H1 (cell line): ENCODE data around the gene PHC3. TPM values are rescaled to one million over a fixed set of nuclear protein-coding genes. Genes with fewer than 3 reads are reported as not detected.
A peak's percentile ranks its signal among the peaks of the same experiment; 100 is the strongest.

Source experiments
- CTCF ChIA-PET: fragments of 300-600 bp; sonication (Branson Sonifier 250); formaldehyde crosslinking; loops from one replicate; lab custom pipeline; 2021; ENCODE audit not compliant: partially characterized antibody; lab: Charles Lee
- POLR2A ChIA-PET: fragments of 300-600 bp; sonication (Branson Sonifier 250); formaldehyde crosslinking; loops from one replicate; lab custom pipeline; 2021; ENCODE audit warnings: inconsistent platforms; ENCODE audit not compliant: partially characterized antibody; lab: Charles Lee
- DNase-seq, 2 experiments: peaks; one replicate each; pipeline versions ENCODE4 v3.0.0 to v3.0.0-alpha.2; 2010 to 2022; ENCODE audit warnings: low spot score in 2 of 2, low read depth in 1 of 2, mixed read lengths in 1 of 2
- FAIRE-seq: peaks from 2 replicates; lab custom pipeline; 2011; peaks lifted over from hg19 to GRCh38; lab: Jason Lieb, UNC
- H2AFZ ChIP-seq: 2 replicates; pipeline ENCODE4 v1.8.1; 2012; ENCODE audit warnings: low read length, inconsistent platforms
- H2AK5ac ChIP-seq: 2 replicates; pipeline ENCODE4 v1.6.1; 2013; ENCODE audit warnings: low read depth, low read length
- H2BK120ac ChIP-seq: replicated peaks from 2 replicates; pipeline ENCODE3; 2013; ENCODE audit warnings: low read depth, low read length, inconsistent platforms
- H2BK12ac ChIP-seq: 2 replicates; pipeline ENCODE4 v1.6.1; 2013; ENCODE audit warnings: low read depth, low read length
- H2BK15ac ChIP-seq: 2 replicates; pipeline ENCODE4 v1.6.1; 2013; ENCODE audit warnings: low read length
- H2BK20ac ChIP-seq: 2 replicates; pipeline ENCODE4 v1.6.1; 2013; ENCODE audit warnings: low read length
- H2BK5ac ChIP-seq: 2 replicates; pipeline ENCODE4 v1.6.1; 2013; ENCODE audit warnings: low read depth, low read length
- H3K14ac ChIP-seq: 2 replicates; pipeline ENCODE4 v1.6.1; 2013; ENCODE audit warnings: inconsistent platforms; ENCODE audit not compliant: insufficient read length
- H3K18ac ChIP-seq: 2 replicates; pipeline ENCODE4 v1.6.1; 2013; ENCODE audit warnings: low read length; ENCODE audit errors: extremely low read depth
- H3K23ac ChIP-seq: 2 replicates; pipeline ENCODE4 v1.6.1; 2013; ENCODE audit warnings: inconsistent platforms; ENCODE audit not compliant: insufficient read length
- H3K23me2 ChIP-seq: 2 replicates; pipeline ENCODE4 v1.6.1; 2013; ENCODE audit warnings: low read depth, low read length
- H3K27ac ChIP-seq: 2 replicates; pipeline ENCODE4 v1.6.1; 2011; ENCODE audit warnings: low read depth, low read length, inconsistent platforms
- H3K27me3 ChIP-seq, 4 experiments: replicated peaks in 1 of 4; 1 replicate in 1 of 4; 2 replicates in 3 of 4; pipeline versions ENCODE4 v1.6.1 to v1.8.1; 2011 to 2013; ENCODE audit warnings: low read length in 3 of 4, mild to moderate bottlenecking in 3 of 4, inconsistent platforms in 2 of 4, mixed read lengths in 2 of 4, moderate library complexity in 1 of 4; ENCODE audit not compliant: control insufficient read depth in 3 of 4, insufficient read depth in 3 of 4; ENCODE audit errors: extremely low read depth in 1 of 4
- H3K36me3 ChIP-seq, 4 experiments: 2 replicates each; pipeline versions ENCODE4 v1.6.1 to v1.8.1; 2011 to 2013; ENCODE audit warnings: mild to moderate bottlenecking in 4 of 4, low read length in 3 of 4, moderate library complexity in 2 of 4, control low read depth in 1 of 4, inconsistent platforms in 1 of 4; ENCODE audit not compliant: insufficient read depth in 4 of 4, control insufficient read depth in 2 of 4
- H3K4ac ChIP-seq: replicated peaks from 2 replicates; pipeline ENCODE3; 2013; ENCODE audit warnings: low read length, low read depth, mixed read lengths, inconsistent platforms; ENCODE audit not compliant: insufficient read length
- H3K4me1 ChIP-seq, 4 experiments: replicated peaks in 1 of 4; 1 replicate in 1 of 4; 2 replicates in 3 of 4; pipeline versions ENCODE4 v1.6.1 to v1.8.1; 2011 to 2013; ENCODE audit warnings: low read length in 3 of 4, inconsistent platforms in 2 of 4, mixed read lengths in 1 of 4; ENCODE audit not compliant: insufficient read depth in 4 of 4, control insufficient read depth in 3 of 4
- H3K4me2 ChIP-seq, 2 experiments: 2 replicates each; pipeline versions ENCODE4 v1.6.1 to v1.8.1; 2011 to 2013; ENCODE audit warnings: low read depth in 2 of 2, low read length in 2 of 2, control low read depth in 1 of 2, inconsistent platforms in 1 of 2, mild to moderate bottlenecking in 1 of 2; ENCODE audit not compliant: insufficient read depth in 1 of 2
- H3K4me3 ChIP-seq, 4 experiments: fragments of 200-600, 300-600 bp in 1 of 4; sonication (generic), shearing (Covaris generic), sonication (Bioruptor Twin) in 1 of 4; 2 replicates each; pipeline versions ENCODE4 v1.5.1 to v1.8.1; 2011 to 2016; ENCODE audit warnings: low read length in 4 of 4, low read depth in 3 of 4, control low read depth in 2 of 4, inconsistent platforms in 2 of 4, mild to moderate bottlenecking in 2 of 4, mixed read lengths in 1 of 4, moderate library complexity in 1 of 4; ENCODE audit not compliant: insufficient read depth in 2 of 4; ENCODE audit errors: extremely low read depth in 1 of 4
- H3K56ac ChIP-seq: replicated peaks from 2 replicates; pipeline ENCODE3; 2013; ENCODE audit warnings: low read depth, mild to moderate bottlenecking, mixed read lengths, low read length, inconsistent platforms; ENCODE audit not compliant: insufficient read length
- H3K79me1 ChIP-seq: 2 replicates; pipeline ENCODE4 v1.6.1; 2013; ENCODE audit warnings: low read depth, low read length, control low read depth
- H3K79me2 ChIP-seq, 2 experiments: 2 replicates each; pipeline versions ENCODE4 v1.6.1 to v1.8.1; 2012 to 2013; ENCODE audit warnings: low read length in 2 of 2, mild to moderate bottlenecking in 2 of 2, inconsistent platforms in 1 of 2; ENCODE audit not compliant: insufficient read depth in 2 of 2, control insufficient read depth in 1 of 2
- H3K9ac ChIP-seq, 4 experiments: replicated peaks in 1 of 4; 1 replicate in 1 of 4; 2 replicates in 3 of 4; pipeline versions ENCODE4 v1.6.1 to v1.8.1; 2011 to 2013; ENCODE audit warnings: low read depth in 3 of 4, low read length in 3 of 4, control low read depth in 2 of 4, mild to moderate bottlenecking in 2 of 4, moderate library complexity in 2 of 4, inconsistent platforms in 1 of 4; ENCODE audit errors: extremely low read depth in 1 of 4
- H3K9me3 ChIP-seq, 2 experiments: 2 replicates each; pipeline versions ENCODE4 v1.6.1 to v1.8.1; 2012 to 2013; ENCODE audit warnings: mild to moderate bottlenecking in 2 of 2, moderate library complexity in 2 of 2, control low read depth in 1 of 2, inconsistent platforms in 1 of 2, low read depth in 1 of 2, low read length in 1 of 2, mixed read lengths in 1 of 2; ENCODE audit not compliant: insufficient read depth in 2 of 2
- H4K20me1 ChIP-seq, 2 experiments: replicated peaks in 1 of 2; 2 replicates each; pipeline versions ENCODE3 to v1.8.1; 2011 to 2013; ENCODE audit warnings: inconsistent platforms in 2 of 2, low read length in 2 of 2, mild to moderate bottlenecking in 1 of 2; ENCODE audit not compliant: insufficient read depth in 2 of 2, control insufficient read depth in 1 of 2
- H4K5ac ChIP-seq: 2 replicates; pipeline ENCODE4 v1.6.1; 2013; ENCODE audit warnings: low read length, low read depth, mixed read lengths, inconsistent platforms; ENCODE audit not compliant: insufficient read length
- H4K8ac ChIP-seq: 2 replicates; pipeline ENCODE4 v1.8.0; 2013; ENCODE audit warnings: mild to moderate bottlenecking, moderate library complexity, low read length, inconsistent platforms; ENCODE audit not compliant: insufficient read depth; ENCODE audit errors: extremely low read depth
- H4K91ac ChIP-seq: replicated peaks from 2 replicates; pipeline ENCODE3; 2013; ENCODE audit warnings: low read length, mixed read lengths, inconsistent platforms; ENCODE audit not compliant: insufficient read length
- GABPA ChIP-seq: IDR thresholded peaks from 2 replicates; pipeline ENCODE4 v1.6.1; 2011; ENCODE audit warnings: mild to moderate bottlenecking, low read length, moderate library complexity, borderline replicate concordance; ENCODE audit not compliant: insufficient read depth
- RNF2 ChIP-seq: fragments of 200-900, 300-1000 bp; sonication (generic); IDR thresholded peaks from 2 replicates; pipeline ENCODE4 v1.7.1; 2016; ENCODE audit warnings: borderline replicate concordance, low read depth, mild to moderate bottlenecking, antibody characterized with exemption, low read length; ENCODE audit not compliant: poor library complexity, severe bottlenecking; ENCODE audit errors: missing control alignments
- SRF ChIP-seq: IDR thresholded peaks from 2 replicates; pipeline ENCODE4 v1.6.1; 2011; ENCODE audit warnings: mild to moderate bottlenecking, low read depth, low read length, moderate library complexity
- YY1 ChIP-seq: IDR thresholded peaks from 2 replicates; pipeline ENCODE4 v1.6.1; 2011; ENCODE audit warnings: low read depth, mild to moderate bottlenecking, low read length
- WGBS, 2 experiments: shearing (Covaris generic) in 1 of 2; methylation state at CpG; one replicate each; pipeline versions ENCODE4 v1.1.6 to v1.1.7; 2013 to 2015; ENCODE audit warnings: low lambda C conversion rate in 2 of 2, mixed read lengths in 2 of 2, inconsistent platforms in 1 of 2, low coverage in 1 of 2, missing lambda C conversion rate in 1 of 2; ENCODE audit not compliant: insufficient replicate concordance in 2 of 2, insufficient coverage in 1 of 2, insufficient read length in 1 of 2; ENCODE audit errors: extremely low coverage in 1 of 2, missing lambda C conversion rate in 1 of 2; 5-methylcytosine and 5-hydroxymethylcytosine counted together
- polyA plus RNA-seq, 7 experiments: library from polyadenylated mRNA; depleted of rRNA in 3 of 7; stranded (reverse) in 5 of 7; unstranded in 2 of 7; fragments of >200 nt in 5 of 7; fragments of 200-250 nt in 2 of 7; gene quantifications; 1 replicate in 5 of 7; 2 replicates in 1 of 7; 4 replicates in 1 of 7; pipeline versions ENCODE4 v1.2.1 to v1.2.3, GENCODE V29; 2011 to 2013; ENCODE audit warnings: missing spikeins in 2 of 7, mixed read lengths in 2 of 7
- total RNA-seq: library from RNA; stranded (reverse); fragmentation: NEBNext Ultra II Directional; extraction: Animal tissue kit (Norgen Biotek cat#: 25700); gene quantifications from 2 replicates; pipeline ENCODE4 v1.2.1, GENCODE V29; 2021

The PHC3 gene
- total and polyA plus RNA-seq, 2 of the 8 experiments (the other 6 are each of a cell fraction or from before 2014, with no cell fraction given), result 26.4 to 29.2 TPM

DNA sequence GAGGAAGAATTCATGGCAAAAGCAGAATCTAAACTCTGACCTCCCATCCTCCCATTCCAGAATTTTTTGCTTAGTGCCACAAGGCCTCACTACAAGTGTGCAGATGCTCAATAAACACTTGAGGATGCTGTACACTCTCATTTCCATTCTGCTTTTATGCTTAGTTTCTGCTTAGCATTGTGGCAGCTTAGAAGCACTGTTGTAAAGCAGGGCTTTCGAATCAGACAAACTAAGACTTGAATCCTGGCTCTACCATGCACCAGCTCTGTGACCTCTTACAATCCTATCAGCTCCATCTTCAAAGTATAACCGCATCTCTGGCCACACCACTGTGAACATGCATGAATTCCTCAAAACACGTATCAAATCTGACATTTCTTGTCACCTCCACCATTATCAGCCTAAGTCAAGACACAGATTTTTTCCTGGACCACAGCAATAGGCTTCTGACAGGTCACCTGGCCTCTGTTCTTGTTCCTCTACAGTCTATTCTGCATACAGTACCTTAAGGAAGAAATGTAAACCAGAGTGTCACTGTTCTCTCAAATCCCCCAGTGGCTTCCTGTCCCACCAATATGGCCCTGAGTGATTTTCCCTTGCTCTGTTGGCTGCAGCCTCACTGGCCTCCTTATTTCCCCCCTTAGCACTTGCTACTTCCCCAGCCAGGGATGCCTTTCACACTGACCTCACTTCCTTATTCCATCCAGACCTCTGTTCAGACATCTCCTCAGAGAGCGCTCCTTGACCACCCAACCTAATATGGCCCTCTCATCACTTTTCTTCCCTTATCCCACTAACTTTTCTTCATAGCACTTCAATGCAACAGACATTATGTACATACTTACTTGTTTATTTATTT, 8.1 kb upstream of the PHC3 start:
- Histone ChIP-seq H2BK5ac (no peak overlapping the region), H3K36me3 (no peaks in the 10 kb centered on the region), H3K27me3 (no peaks in the 10 kb centered on the region), H3K9ac (no peak overlapping the region), H3K23ac (no peak overlapping the region), H3K4me2 (no peak overlapping the region), H3K4ac (no peak overlapping the region), H2BK12ac (0 out of 2 replicates have a peak overlapping the region, but pooled peaks have one; percentile 41), H3K4me3 (no peak overlapping the region), H3K9me3 (no peaks in the 10 kb centered on the region), H2BK120ac (no peak overlapping the region), H3K79me2 (no peaks in the 10 kb centered on the region), H3K4me1 (peaks cover 0 to 4% (median 0%) of the 10 kb centered on the region in 4 experiments; a peak in 1 of 7 replicates), H4K8ac (no peak overlapping the region), H2BK15ac (no peak overlapping the region; the same call in 1 of the 2 replicates), H4K20me1 (no peaks in the 10 kb centered on the region), H2AK5ac (no peak overlapping the region), H4K5ac (no peak overlapping the region), H4K91ac (no peak overlapping the region), H3K56ac (no peak overlapping the region), H2BK20ac (no peak overlapping the region), H3K23me2 (no peaks in the 10 kb centered on the region), H3K18ac (no peak overlapping the region), H3K14ac (no peak overlapping the region), H3K27ac (no peak overlapping the region), H3K79me1 (no peaks in the 10 kb centered on the region), H2AFZ (peak overlapping the region; percentile 68)
- POLR2A ChIA-PET, result no interaction called here
- no peak for FAIRE-seq
- CTCF ChIA-PET, result interaction anchor here (0.5 to 2.3 kb wide), 7 partner anchors 9 to 839 kb away, joined by 3 to 5 read pairs (median 4); no protein-coding TSS in a partner anchor
- WGBS, 2 experiments, result 94% methylated on average over 4 of the region's 4 CpGs; no CpG with 5 or more reads in 1 of the 2 experiments
- DNase-seq, result no peak
- TF ChIP-seq RNF2 (no peak), GABPA (no peak), SRF (no peak), YY1 (no peak)
